Stimulated activated CD8-positive, alpha-beta memory T cell treated with anti-CD3 and anti-CD28 coated beads, Interleukin-4, amount 100 ng/mL, for 48 hours (primary cell): ENCODE data around the gene CRAT.

ENCODE experiments used
- DNase-seq: peaks from one replicate; pipeline ENCODE4 v3.0.0-alpha.2; 2020

Gene CRAT

GRCh38 chr9:129058965-129059795 is 51.4 kb downstream of the CRAT start:
- DNase-seq, result no peak

- no peak for DNase-seq
These were observed 56.3 kb downstream of the CRAT start for GRCh38 chr9:129054163-129054851.

- no peak for DNase-seq
These were observed 57.6 kb downstream of the CRAT start for GRCh38 chr9:129053020-129053419.

GRCh38 chr9:129052592-129052991 is 58.0 kb downstream of the CRAT start:
- DNase-seq, result no peak
